Heart right ventricle (tissue), 16 donors: ENCODE data around the gene HRC. TPM values are rescaled to one million over a fixed set of nuclear protein-coding genes. Genes with fewer than 3 reads are reported as not detected.
A peak's percentile ranks its signal among the peaks of the same experiment; 100 is the strongest.
"Not testable (repeated sequence)": the region's sequence is repeated elsewhere in the genome, so short reads cannot be mapped to it uniquely, and the experiment has no call there.

ENCODE experiments used
- ATAC-seq, 8 donors: fragments of 200-7000 bp; cut with Tn5 transposase; one replicate each; pipeline ENCODE4 v1.9.1; 2020; ENCODE audit warnings: mild to moderate bottlenecking in 8 of 8, moderate library complexity in 8 of 8, moderate number of reproducible peaks in 1 of 8
- DNase-seq, 2 donors: peaks; one replicate each; pipeline ENCODE4 v3.0.0-alpha.2; 2020
- H3K27ac ChIP-seq, 10 donors: fragments of 200-600 bp; sonication (generic) in 2 of 10; one replicate each; pipeline versions ENCODE4 v1.5.0 to v1.8.0; 2020 to 2022; ENCODE audit warnings: mild to moderate bottlenecking in 3 of 10
- H3K27me3 ChIP-seq, 7 donors: fragments of 200-600 bp; one replicate each; pipeline ENCODE4 v1.8.0; 2021 to 2022; ENCODE audit warnings: mild to moderate bottlenecking in 2 of 7
- H3K36me3 ChIP-seq, 9 donors: fragments of 200-600 bp; sonication (generic) in 1 of 9; one replicate each; pipeline versions ENCODE4 v1.5.0 to v1.8.0; 2020 to 2022; ENCODE audit warnings: mild to moderate bottlenecking in 2 of 9
- H3K4me1 ChIP-seq, 9 donors: fragments of 200-600 bp; sonication (generic) in 1 of 9; one replicate each; pipeline versions ENCODE4 v1.5.0 to v1.8.0; 2020 to 2022; ENCODE audit warnings: mild to moderate bottlenecking in 4 of 9
- H3K4me3 ChIP-seq, 10 donors: fragments of 200-600 bp; sonication (generic) in 2 of 10; one replicate each; pipeline versions ENCODE4 v1.5.0 to v1.8.0; 2020 to 2022; ENCODE audit warnings: mild to moderate bottlenecking in 7 of 10, moderate library complexity in 2 of 10
- H3K9me3 ChIP-seq, 11 donors: fragments of 200-600 bp in 10 of 11; sonication (generic) in 2 of 11; one replicate each; pipeline versions ENCODE4 v1.5.0 to v1.8.0; 2013 to 2022; ENCODE audit warnings: mild to moderate bottlenecking in 2 of 11, control low read depth in 1 of 11, moderate library complexity in 1 of 11
- WGBS, 2 donors: extraction: QIAGEN DNeasy Blood & Tissue Kit; methylation state at CpG; one replicate each; pipeline ENCODE4 v1.1.7; 2013; ENCODE audit warnings: inconsistent platforms in 1 of 2; 5-methylcytosine and 5-hydroxymethylcytosine counted together
- intact Hi-C, 10 donors: fragments of 100-400 bp; cut with DNase I; formaldehyde crosslinking; loops; one replicate each; pipeline versions ENCODE4 v1.11.1 to v1.14.2; 2022
- polyA plus RNA-seq, 2 donors: library from polyadenylated mRNA; stranded (reverse); fragments of 200-250 nt; gene quantifications; one replicate each; pipeline ENCODE4 v1.2.3, GENCODE V29; 2013
- total RNA-seq, 10 donors: library from RNA; stranded (reverse); fragmentation: NEBNext Ultra II Directional in 3 of 10; extraction: Animal tissue kit (Norgen Biotek cat#: 25700) in 3 of 10; gene quantifications; one replicate each; pipeline versions ENCODE4 v1.2.1 to v1.2.4, GENCODE V29; 2021 to 2023
- TF ChIP-seq, protein P1 (sequence below), 9 donors: fragments of 200-600 bp; sonication (generic) in 2 of 9; IDR thresholded peaks; one replicate each; pipeline versions ENCODE4 v1.5.0 to v1.8.0; 2021 to 2022; ENCODE audit warnings: antibody characterized with exemption in 9 of 9, mild to moderate bottlenecking in 5 of 9, moderate library complexity in 1 of 9
- donor health status: Arrhythmogenic right ventricular cardiomyopathy.
- donor health status: ischemic (EF 13 %, LVEDD 7.1; RV severe dilation, severe dysfunction).
- donor health status: healthy with polysubstance abuse.
- donor health status: DM: no; HTN: yes; CAD: no.
- donor health status: DM: no; HTN: no; CAD: no.
- donor health status: ischemic (EF 25% LVEDD 6.9; RV normal size, moderate dysfunction).
- donor health status: ischemic (EF 25% LVEDD 5.7; RV mildly dilated, moderate dysfunction).
- donor health status: healthy.
- donor health status: DM: yes; HTN: yes; CAD: no.
- donor health status: Ischemic cardiomyopathy.
- donor health status: ischemic (EF 35%, LVEDD 5.7; RV mildly dilated, moderate dysfunction).
- donor health status: nonischemic (EF 11% LVEDD 7.7; RV severe dilation, severe dysfunction).
- donor health status: DM: yes; HTN: yes; CAD: no.
- donor health status: PGD.
- donor health status: ischemic (EF 29% LVEDD 5.4; RV normal size, mild dysfunction).
- donor health status: nonischemic (EF 23%, LVEDD 6.1; RV moderate dilation, normal function).

HRC gene
- total and polyA plus RNA-seq, 12 donors: 331 to 1,557 (median 1,008) TPM

GRCh38 chr19:49189259-49189658 is 34.1 kb upstream of the HRC start:
- intact Hi-C loops: no loop called here
- Histone ChIP-seq H3K4me1 (peaks cover 0 to 18% (median 13%) of the 10 kb centered on the region in 9 donors), H3K36me3 (peaks cover 0 to 99% (median 60%) of the 10 kb centered on the region in 9 donors), H3K4me3 (no peak overlapping the region), H3K9me3 (peaks cover 0 to 1% (median 0%) of the 10 kb centered on the region in 11 donors), H3K27me3 (no peaks in the 10 kb centered on the region), H3K27ac (peak overlapping the region; percentile 7 to 90 (median 55))
- peak in 6 of 8 donors; percentile 11 to 62 (median 28) for ATAC-seq
- WGBS, 2 donors: 68 to 73% methylated on average over 5 of the region's 5 CpGs
- DNase-seq: no peak
- TF ChIP-seq, protein P1, sequence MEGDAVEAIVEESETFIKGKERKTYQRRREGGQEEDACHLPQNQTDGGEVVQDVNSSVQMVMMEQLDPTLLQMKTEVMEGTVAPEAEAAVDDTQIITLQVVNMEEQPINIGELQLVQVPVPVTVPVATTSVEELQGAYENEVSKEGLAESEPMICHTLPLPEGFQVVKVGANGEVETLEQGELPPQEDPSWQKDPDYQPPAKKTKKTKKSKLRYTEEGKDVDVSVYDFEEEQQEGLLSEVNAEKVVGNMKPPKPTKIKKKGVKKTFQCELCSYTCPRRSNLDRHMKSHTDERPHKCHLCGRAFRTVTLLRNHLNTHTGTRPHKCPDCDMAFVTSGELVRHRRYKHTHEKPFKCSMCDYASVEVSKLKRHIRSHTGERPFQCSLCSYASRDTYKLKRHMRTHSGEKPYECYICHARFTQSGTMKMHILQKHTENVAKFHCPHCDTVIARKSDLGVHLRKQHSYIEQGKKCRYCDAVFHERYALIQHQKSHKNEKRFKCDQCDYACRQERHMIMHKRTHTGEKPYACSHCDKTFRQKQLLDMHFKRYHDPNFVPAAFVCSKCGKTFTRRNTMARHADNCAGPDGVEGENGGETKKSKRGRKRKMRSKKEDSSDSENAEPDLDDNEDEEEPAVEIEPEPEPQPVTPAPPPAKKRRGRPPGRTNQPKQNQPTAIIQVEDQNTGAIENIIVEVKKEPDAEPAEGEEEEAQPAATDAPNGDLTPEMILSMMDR (IDR thresholded peaks at IDR 0.05): no peak

- 88 to 89% methylated on average over 21 of the region's 21 CpGs for WGBS, 2 donors
- TF ChIP-seq, protein P1 (IDR thresholded peaks at IDR 0.05): no peak
- ATAC-seq: peak in 3 of 8 donors; percentile 20 to 24 (median 21)
Measured at GRCh38 chr19:49188626-49189200, 33.5 kb upstream of the HRC start.

GRCh38 chr19:49186108-49186507 is 30.9 kb upstream of the HRC start:
- Histone ChIP-seq H3K36me3 (peaks cover 0 to 96% (median 59%) of the 10 kb centered on the region in 9 donors), H3K4me3 (no peak overlapping the region), H3K9me3 (peaks cover 0 to 9% (median 0%) of the 10 kb centered on the region in 11 donors), H3K4me1 (peaks cover 0 to 18% (median 13%) of the 10 kb centered on the region in 9 donors), H3K27ac (no peak overlapping the region), H3K27me3 (no peaks in the 10 kb centered on the region)
- 81 to 86% methylated on average over 5 of the region's 5 CpGs for WGBS, 2 donors
- TF ChIP-seq, protein P1 (IDR thresholded peaks at IDR 0.05): no peak
- DNase-seq: no peak
- no peak for ATAC-seq
- intact Hi-C loops: no loop called here

More at GRCh38 chr19:49188626-49189200, 33.5 kb upstream of the HRC start:
- Histone ChIP-seq H3K4me3 (no peak overlapping the region), H3K36me3 (peaks cover 0 to 100% (median 66%) of the 10 kb centered on the region in 9 donors), H3K4me1 (peaks cover 0 to 18% (median 13%) of the 10 kb centered on the region in 9 donors), H3K27me3 (no peaks in the 10 kb centered on the region), H3K9me3 (peaks cover 0 to 6% (median 0%) of the 10 kb centered on the region in 11 donors), H3K27ac (peak overlapping the region in 9 of 10 donors; percentile 19 to 90 (median 62))
- no peak for DNase-seq
- intact Hi-C loops: no loop called here

DNA sequence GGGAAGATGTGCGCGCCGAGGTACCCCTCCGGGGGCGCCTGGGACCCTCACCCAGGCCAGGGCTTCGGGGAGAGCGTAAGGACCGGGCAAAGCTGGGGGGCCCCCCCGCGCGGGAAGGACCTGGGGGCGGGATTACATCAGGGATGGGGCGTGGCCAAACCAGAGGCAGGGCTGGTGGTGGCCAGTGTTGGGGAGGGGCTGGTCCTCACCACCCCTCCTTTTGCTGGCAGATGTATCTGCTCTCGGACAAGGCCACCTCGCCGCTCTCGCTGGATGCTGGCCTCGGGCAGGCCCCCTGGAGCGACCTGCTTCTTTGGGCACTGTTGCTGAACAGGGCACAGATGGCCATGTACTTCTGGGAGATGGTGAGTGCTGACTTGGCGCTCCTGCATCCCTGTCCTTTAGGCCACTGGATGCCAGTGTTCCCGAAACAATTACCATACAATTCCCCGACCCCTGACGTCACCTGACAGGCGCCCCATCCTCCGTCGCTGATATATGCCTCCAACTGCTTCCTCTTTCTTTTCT is 27.7 kb upstream of the HRC start:
- Histone ChIP-seq H3K4me3 (no peak overlapping the region), H3K36me3 (peaks cover 0 to 91% (median 50%) of the 10 kb centered on the region in 9 donors), H3K27ac (no peak overlapping the region), H3K4me1 (no peaks in the 10 kb centered on the region), H3K9me3 (peaks cover 0 to 9% (median 0%) of the 10 kb centered on the region in 11 donors), H3K27me3 (no peaks in the 10 kb centered on the region)
- ATAC-seq (peak in 4 of 8 donors; percentile 9 to 52 (median 37)), DNase-seq (no peak)
- TF ChIP-seq, protein P1 (IDR thresholded peaks at IDR 0.05): no peak
- 69 to 77% methylated on average over 26 of the region's 26 CpGs for WGBS, 2 donors
- intact Hi-C loops: no loop called here

- peaks cover 0 to 91% (median 49%) of the 10 kb centered on the region in 9 donors for H3K36me3 ChIP-seq
- ATAC-seq: peak in 1 of 8 donors; percentile 11
- H3K4me1 ChIP-seq, DNase-seq, H3K4me3 ChIP-seq, intact Hi-C loops, H3K27ac ChIP-seq, H3K27me3 ChIP-seq, H3K9me3 ChIP-seq: not testable (repeated sequence)
- 78 to 83% methylated on average over 20 of the region's 20 CpGs for WGBS, 2 donors
Measured at GRCh38 chr19:49182010-49182847, 27.0 kb upstream of the HRC start.
